ENCODE data around the gene SLC16A11.

Gene SLC16A11

GRCh38 chr17:7017827-7018200 is 26.1 kb downstream of the SLC16A11 start:
- DNase-seq (ENCODE audit: low read depth), result no peak
- H3K4me3 ChIP-seq (ENCODE audit: low read length), result no peak overlapping the region
- no peak for TF ChIP-seq CTCF (conservative IDR thresholded peaks at IDR 0.05; ENCODE audit: low read depth, low read length)

GRCh38 chr17:7016886-7017826 is 26.7 kb downstream of the SLC16A11 start:
- no peak overlapping the region for H3K4me3 ChIP-seq (ENCODE audit: low read length)
- no peak for TF ChIP-seq CTCF (conservative IDR thresholded peaks at IDR 0.05; ENCODE audit: low read depth, low read length)
- DNase-seq (ENCODE audit: low read depth), result no peak

- TF ChIP-seq CTCF (conservative IDR thresholded peaks at IDR 0.05; ENCODE audit: low read depth, low read length), result no peak
- no peak overlapping the region for H3K4me3 ChIP-seq (ENCODE audit: low read length)
- DNase-seq (ENCODE audit: low read depth), result no peak
Observed at GRCh38 chr17:7016418-7016817, 27.5 kb downstream of the SLC16A11 start.

- TF ChIP-seq CTCF (conservative IDR thresholded peaks at IDR 0.05; ENCODE audit: low read depth, low read length), result no peak
- DNase-seq (ENCODE audit: low read depth), result no peak
- peak overlapping the region; percentile 97 for H3K4me3 ChIP-seq (ENCODE audit: low read length)
Observed at GRCh38 chr17:7014995-7015958, 28.6 kb downstream of the SLC16A11 start.

- peak overlapping the region; percentile 97 for H3K4me3 ChIP-seq (ENCODE audit: low read length)
- TF ChIP-seq CTCF (conservative IDR thresholded peaks at IDR 0.05; ENCODE audit: low read depth, low read length), result no peak
- DNase-seq (ENCODE audit: low read depth), result peak; percentile 82
Observed at GRCh38 chr17:7014261-7014994, 29.5 kb downstream of the SLC16A11 start.

GRCh38 chr17:7011942-7012254 is 32.0 kb downstream of the SLC16A11 start:
- DNase-seq (ENCODE audit: low read depth), result no peak
- no peak for TF ChIP-seq CTCF (conservative IDR thresholded peaks at IDR 0.05; ENCODE audit: low read depth, low read length)
- peak overlapping the region; percentile 97 for H3K4me3 ChIP-seq (ENCODE audit: low read length)
